CD4-positive, alpha-beta T cell treated with Interleukin-15 for 4 hours (primary cell): Measurements from ENCODE around the gene RAPGEF1.
"Not testable (repeated sequence)": the region's sequence is repeated elsewhere in the genome, so short reads cannot be mapped to it uniquely, and the experiment has no call there.

Source experiments
- DNase-seq: peaks from one replicate; pipeline ENCODE4 v3.0.0-alpha.2; 2020; ENCODE audit warnings: low spot score

RAPGEF1 gene, protein sequence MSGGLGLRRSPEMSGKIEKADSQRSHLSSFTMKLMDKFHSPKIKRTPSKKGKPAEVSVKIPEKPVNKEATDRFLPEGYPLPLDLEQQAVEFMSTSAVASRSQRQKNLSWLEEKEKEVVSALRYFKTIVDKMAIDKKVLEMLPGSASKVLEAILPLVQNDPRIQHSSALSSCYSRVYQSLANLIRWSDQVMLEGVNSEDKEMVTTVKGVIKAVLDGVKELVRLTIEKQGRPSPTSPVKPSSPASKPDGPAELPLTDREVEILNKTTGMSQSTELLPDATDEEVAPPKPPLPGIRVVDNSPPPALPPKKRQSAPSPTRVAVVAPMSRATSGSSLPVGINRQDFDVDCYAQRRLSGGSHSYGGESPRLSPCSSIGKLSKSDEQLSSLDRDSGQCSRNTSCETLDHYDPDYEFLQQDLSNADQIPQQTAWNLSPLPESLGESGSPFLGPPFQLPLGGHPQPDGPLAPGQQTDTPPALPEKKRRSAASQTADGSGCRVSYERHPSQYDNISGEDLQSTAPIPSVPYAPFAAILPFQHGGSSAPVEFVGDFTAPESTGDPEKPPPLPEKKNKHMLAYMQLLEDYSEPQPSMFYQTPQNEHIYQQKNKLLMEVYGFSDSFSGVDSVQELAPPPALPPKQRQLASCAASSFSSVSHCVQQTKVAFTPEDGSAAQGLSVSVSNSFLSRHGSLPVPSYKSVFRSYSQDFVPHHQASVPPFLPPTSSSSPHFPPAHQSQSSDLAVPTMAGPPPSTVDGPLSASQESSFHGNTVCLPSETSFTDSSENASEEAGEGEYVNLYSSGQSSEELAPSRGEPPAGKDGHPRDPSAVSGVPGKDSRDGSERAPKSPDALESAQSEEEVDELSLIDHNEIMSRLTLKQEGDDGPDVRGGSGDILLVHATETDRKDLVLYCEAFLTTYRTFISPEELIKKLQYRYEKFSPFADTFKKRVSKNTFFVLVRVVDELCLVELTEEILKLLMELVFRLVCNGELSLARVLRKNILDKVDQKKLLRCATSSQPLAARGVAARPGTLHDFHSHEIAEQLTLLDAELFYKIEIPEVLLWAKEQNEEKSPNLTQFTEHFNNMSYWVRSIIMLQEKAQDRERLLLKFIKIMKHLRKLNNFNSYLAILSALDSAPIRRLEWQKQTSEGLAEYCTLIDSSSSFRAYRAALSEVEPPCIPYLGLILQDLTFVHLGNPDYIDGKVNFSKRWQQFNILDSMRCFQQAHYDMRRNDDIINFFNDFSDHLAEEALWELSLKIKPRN (N-terminal part only)

DNA sequence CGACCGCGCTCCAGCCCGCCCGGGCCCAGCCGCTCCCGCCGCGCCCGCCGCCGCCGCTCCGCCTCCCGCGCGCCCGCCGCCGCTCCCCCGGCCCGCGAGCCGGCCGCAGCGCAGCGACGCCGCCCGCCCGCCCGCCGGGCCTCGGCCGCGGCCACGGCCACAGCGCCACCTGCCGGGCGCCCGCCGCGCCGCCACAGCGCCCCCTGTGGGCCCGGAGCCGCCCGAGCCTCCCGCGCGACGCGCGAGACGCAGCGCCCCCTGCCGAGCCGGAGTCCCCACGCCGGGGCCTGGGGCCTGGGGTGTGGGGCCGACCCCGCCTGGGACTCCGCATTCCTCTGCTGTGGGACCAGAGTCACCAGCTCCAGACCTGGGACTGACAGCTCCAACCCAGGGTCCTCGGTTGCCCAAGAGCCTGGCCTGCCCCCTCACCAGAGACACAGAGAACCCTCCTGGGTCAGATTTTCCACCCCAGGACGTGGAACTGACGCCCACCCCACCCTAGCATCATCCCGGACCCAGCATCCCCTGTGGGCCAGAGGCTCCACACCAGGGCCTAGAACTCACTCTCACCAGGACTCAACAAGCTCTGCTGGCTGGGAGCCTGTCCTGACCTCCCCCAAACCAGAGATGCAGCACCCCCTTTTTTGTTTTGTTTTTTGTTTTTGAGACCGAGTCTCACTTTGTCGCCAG is at the start of gene RAPGEF1:
Gene RAPGEF1 (minus strand): TSS at position 118 of the 690 bp plus-strand sequence. CDS start 246 bp downstream, outside the sequence.
- DNase-seq, result peak; percentile 79

DNA sequence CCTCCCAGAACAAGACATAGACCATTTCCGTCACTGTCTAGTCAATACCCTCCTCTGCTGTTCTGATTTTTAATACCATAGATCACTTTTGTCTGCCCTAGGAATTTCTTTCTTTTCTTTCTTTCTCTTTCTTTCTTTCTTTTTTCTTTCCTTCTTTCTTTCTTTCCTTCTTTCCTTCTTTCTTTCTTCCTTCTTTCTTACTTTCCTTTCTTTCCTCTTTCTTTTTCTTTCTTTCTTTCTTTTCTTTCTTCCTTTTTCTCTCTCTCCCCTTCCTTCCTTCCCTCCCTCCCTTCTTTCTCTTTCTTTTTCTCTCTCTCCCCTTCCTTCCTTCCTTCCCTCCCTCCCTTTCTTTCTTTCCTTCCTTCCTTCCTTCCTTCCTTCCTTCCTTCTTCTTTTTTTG is 49.0 kb upstream of the RAPGEF1 start:
- DNase-seq, result no peak

DNA sequence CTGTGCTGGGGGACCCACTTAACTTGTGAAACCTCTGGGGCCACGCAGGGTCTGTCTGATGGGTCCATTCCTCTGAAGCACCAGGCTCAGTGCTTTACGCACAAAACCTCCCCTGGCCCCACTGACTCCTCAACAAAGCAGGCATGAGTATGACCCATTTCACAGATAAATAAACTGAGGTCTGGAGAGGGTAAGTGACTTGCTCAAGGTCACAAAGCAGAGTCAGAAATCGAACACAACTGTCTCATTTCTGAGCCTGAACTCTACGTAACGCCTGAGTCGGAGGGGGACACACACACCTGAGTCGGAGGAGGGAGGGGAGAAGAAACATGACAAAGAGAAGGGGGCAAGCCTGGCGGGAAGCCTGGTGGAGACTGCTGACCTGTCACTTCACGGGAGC is 48.0 kb upstream of the RAPGEF1 start:
- no peak for DNase-seq

DNA sequence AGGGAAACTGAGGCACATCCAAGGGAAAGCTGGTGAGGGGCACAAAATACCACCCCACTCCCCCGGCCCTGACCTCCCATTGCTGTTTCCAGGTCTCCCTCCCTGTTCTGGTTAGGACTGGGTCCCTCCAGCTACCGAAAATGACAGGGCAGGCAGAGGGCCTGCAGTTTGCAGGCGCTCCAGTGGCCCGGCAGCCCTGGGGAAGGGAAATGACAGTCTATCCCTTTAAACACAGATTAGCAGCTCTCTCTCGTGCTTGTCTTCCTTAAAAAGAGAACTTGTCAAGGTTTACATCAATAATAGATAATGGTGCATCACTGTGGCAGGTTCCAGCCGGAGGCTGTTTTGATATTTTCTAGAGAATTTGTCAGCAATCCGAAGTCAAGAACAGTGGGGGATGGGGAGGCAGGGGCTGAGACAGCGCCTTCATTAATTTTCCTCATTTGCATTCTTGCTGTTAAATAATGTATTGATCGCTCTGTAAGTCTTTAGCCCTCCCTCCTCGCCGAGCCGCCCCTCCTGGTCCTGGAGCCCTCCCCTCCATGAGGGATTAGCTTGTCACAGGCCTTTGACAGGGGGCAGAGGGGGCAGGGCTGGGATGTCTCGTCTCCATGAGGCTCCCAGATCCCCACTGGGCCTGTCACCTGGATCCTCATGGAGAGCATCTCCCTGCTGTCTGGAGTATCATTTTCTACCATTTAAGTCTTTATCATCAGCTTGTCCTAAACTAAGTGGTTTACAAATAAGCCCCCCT is 45.0 kb upstream of the RAPGEF1 start:
- no peak for DNase-seq

DNA sequence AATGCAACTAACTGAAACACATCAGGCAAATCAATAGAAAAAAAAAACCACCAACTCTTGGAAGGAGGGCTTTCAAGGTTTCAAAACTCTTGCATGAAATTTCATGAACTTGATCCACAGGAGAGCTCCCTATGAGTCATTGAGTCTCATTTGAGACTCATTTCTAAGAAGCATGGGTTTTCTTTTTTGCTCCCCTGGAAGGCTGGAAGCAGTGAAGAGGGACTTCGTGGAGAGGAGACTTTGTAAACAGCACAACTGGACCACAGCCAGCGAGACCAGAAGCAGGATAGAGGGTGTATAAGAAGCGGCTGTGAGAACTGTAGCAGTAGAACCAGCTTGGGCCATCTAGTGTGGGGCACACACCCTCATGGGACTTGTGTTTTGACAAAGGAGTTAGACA is 41.2 kb upstream of the RAPGEF1 start:
- DNase-seq, result no peak

DNA sequence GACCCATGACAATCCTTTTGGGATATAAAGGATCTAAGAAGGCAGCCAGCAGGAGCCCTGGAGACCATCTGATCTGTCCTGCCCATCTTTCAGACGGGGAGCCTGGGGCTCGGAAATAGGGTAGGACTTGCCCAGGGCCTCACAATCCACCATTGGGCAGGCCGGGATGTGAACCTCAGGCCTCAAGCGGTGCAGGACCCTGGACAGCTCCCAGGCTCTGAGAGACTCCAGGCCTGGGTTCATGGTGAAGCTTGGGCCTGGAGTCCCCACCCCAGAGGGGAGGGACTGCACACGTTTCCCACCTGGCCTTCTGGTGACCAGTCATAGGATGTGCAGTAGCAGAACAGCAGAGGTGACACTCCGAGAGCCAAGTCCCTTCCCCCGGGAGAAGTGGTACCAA is 36.6 kb upstream of the RAPGEF1 start:
- no peak for DNase-seq

DNA sequence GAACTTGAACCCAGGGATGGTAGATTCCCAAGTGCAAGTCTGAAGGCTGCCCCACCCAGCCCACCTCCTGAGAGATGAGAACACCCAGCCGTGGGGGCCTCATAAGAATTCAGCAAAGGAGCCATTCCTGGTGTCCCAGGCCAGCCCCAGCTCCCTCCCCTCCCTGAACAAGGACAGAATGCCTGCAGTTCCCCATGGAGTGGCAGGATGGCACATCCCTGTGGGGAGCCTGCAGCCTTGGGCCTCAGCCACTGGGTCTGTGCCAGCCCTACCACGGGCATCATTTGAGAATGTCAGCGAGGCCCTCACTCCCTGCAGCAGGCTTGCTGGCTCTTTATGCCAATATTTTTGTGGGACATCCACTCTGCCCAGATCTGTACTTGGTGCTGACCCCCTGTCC is 36.2 kb upstream of the RAPGEF1 start:
- no peak for DNase-seq

DNA sequence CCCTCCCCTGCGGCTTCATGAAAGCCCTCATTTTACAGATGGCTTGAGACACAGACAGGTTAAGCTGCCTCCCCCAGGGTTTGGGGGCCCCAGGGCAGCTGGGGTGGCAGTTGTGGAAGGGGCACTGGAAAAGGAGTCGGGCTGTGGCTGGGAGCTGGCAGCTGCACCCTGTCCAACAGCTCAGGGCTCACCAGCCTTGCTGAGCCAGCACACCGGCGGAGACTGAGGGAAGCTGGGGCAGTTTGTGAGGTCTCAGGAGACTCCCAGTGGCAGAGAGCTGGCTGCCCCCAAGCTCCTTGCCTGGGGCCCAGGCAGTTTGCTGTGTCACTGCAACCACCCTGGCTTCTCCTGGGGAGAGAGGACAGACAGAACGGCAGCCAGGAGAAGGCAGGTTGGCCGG is 34.8 kb upstream of the RAPGEF1 start:
- no peak for DNase-seq

DNA sequence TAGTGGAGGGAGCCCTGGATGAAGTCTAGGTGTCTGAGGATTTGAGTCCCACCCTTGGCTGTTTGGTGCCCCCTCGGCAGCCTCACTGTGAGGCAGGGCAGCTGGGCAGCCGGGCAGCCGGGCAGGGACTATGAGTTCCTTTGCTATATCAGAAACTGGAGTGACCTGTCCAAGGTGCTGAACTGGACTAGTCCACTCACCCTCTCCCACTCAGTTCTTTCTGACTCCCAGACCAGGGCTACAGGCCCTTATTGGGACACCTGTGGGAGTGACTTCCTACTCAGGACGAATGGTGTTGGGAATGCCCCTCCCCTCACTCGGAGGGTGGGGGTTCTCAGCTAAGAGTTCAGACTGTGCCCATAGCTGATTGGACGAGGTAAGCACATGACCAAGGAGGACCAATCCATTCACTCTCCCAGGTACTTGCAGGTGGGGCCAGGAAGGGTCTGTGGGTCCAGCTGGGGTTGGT is 34.1 kb upstream of the RAPGEF1 start:
- DNase-seq, result peak; percentile 23

DNA sequence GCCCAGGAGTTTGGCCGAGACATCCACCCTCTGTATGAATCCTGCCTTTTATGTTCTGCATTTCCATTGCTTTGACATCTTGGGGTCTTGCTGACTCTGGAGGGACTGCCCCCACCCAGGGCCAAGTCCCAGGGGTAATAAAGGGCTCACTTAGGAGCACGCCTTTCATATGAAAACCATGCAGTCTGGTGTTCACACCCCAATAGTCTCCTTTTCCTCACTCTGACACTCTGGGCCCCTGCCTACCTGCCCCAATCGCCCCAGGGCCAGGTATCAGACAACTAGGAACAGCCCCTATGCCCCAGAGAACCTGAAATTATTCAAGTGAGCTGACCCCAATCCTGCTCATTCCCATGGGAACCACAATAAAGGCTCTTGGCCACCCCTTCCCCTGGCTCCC is 33.1 kb upstream of the RAPGEF1 start:
- no peak for DNase-seq

DNA sequence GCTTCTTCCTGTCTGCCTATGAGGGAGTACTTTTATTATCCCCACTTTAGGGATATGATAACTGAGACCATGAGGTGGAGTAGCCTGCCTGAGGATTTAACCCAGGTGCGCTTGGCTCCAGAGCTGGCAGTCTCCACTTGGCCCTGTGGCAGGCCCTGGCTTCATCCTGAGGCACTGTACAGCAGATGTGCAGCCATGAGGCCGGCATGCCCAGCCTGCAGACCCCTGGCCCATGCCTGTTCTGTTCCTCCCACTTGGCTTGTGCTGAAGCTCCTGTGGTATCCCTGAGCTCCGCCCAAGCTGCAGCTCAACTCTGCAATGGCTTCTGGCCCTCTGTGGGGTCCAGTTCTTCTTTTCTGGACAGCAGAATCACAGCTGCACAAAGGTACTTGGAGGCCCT is 31.8 kb upstream of the RAPGEF1 start:
- DNase-seq, result no peak

DNA sequence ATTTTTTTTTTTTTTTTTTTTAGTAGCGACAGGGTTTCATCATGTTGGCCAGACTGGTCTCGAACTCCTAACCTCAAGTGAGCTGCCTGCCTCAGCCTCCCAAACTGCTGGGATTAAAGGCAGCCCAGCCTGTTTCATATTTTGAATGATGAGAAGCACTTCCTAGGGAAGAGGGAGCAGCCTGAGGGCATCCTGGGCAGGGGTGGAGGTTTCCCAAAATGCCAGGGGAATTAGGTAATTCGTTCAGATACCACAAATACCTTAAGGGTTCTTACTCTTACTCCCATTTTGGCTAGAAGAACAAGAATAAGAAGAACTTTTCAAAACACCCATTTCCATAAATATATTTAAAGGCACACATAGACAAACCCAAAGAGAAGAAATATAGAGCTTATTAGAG is 29.5 kb upstream of the RAPGEF1 start:
- DNase-seq, result no peak

DNA sequence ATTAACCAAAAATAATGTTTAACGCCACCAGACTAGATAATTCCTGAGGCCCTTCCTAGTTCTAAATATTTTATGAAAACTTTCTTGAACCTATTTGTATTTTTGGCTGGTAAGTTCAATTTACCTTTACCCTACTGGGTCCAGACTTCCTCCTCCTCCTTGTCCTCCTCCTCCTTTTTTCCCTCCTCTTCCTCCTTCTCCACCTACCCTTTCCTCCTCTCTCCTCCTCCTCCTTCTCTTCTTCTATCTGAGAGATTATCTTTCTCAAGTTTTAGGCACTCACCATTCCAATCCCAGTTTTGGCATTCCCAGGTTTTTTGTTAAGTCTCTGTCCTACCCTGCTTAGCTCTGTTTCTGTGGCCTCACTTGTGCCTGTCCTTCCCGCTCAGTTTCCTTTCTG is 24.7 kb upstream of the RAPGEF1 start:
- no peak for DNase-seq

DNA sequence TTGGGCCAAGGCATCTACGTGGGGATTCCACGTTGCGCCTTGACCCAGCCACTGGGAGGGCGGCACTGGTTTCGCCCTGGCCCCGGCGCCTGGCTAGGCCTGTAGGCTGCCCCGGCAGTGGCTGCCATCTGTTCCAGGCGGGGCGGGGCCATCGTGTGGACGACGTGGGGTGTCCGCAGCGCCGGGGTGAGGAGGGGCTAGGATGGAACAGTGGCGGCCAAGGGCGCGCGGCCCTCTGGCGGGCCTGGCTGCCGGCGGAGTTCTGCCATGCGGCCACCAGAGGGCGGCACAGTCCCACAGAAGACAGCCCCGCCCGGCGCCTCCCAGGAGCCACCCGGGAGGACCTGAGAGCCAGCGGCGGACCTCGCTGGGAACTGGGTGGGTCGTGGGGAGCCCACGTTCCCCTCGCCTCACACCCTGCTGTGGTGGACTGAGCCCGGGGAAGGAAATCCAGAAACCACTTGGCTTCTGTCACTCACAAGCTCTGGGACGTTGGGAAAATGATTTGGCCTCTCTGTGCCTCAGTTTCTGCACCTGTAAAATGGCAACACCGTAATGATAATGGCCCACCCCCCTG is 22.6 kb upstream of the RAPGEF1 start:
- DNase-seq, result peak; percentile 72

DNA sequence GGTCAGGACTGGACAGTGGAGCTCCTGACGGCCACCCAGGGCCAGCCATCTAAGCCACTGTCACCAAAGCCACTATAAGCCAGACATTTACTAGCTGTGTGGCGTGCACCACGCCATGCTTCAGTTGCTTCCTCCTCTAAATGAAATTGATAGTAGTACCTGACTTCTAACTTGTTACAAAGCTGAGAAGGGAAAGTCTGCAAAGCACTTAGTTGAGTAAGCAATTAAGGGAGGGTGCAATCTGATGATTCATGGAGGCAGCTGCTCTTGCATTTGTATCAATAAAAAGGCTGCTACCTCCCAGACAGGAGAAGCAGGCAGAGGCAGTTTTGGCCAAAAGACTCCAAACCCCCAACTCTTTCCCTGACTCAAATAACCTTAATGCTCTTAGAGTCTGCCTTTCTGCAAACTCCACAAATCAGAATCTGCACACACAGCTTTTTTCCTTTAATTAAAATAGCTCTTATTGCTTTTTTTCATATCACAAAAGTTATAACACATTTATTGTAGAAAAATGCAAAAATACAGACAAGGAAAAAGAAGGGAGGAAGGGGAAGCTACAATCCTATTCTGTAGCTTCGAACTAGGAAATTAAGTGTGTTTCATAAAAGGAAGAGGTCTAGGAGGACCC is 19.3 kb upstream of the RAPGEF1 start:
- DNase-seq, result no peak

DNA sequence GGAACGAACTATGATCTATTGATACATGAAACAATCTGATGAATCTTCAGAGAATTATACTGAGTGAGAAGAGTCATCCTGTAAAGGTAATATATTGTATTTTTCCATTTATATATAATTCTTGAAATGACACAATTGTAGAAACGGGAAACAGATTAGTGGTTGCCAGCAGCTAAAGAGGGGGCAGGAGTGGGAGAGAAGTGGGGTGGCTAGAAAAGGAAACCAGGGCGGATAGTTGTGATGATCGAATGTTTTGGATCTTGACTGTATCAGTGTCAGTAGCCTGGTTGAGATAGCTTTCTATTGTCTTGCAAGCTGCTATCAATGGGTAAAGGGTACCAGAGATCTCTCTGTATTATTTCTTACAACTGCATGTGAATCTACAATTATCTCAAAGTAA is 17.7 kb upstream of the RAPGEF1 start:
- DNase-seq, result no peak

DNA sequence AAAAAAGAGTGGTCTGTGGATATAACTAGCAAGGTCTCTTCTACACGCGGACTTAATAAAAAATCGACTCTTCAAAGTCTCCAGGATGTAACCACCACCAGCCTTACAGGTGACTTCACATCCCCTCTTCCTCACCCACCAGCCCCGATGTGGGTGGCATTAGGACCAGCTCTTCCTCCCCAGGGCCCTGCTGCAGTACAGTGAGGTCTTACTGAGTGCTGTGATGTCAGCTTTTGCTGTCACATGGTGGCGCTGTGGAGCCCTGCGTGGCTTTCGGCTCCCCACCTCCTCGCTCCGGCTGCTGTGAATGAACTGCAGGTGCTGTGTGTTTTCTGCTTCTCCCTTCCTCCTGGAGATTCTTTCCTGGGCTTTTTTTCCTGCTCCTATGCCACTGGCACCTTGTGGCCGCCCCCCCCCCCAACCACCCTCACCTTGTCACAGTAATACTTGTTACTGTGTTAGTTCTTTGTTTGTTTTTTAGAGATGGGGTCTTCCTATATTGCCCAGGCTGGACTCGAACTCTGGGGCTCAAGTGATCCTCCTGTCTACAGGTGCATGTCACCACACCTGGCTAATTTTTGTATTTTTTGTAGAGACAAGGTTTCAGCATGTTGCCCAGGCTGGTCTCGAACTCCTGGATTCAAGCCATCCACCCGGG is 15.8 kb upstream of the RAPGEF1 start:
- peak; percentile 84 for DNase-seq

DNA sequence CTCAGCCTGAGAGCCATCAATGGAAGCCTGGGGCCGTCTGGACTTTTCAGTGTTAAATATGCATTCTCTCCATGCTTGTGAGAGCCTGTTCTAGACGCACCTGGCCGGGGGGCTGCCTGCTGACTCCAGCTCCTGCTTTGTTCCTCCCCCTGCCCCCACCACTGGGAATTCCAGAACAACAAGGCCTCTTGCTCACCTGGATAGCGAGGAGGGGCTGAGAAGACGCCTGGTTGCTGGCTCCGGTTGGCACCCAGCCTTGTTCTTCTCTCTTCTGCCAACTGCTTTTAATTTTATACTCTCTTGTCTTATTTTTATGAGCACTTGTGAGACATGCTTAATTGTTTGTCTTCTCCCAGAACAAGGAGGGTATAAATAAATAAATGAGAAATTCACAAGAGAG is 15.0 kb upstream of the RAPGEF1 start:
- DNase-seq, result no peak

DNA sequence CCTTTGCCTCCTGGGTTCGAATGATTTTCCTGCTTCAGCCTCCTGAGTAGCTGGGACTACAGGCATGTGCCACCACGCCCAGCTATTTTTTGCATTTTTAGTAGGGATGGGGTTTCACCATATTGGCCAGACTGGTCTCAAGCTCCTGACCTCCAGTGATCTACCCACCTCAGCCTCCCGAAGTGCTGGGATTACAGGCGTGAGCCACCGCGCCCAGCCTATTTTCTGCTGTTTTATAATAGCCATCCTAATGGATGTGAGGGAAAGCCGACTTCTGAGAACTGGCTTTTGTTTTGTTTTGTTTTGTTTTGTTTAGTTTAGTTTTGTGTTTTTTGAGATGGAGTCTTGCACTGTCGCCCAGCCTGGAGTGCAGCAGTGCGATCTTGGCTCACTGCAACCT is 13.9 kb upstream of the RAPGEF1 start:
- not testable (repeated sequence) for DNase-seq
